Nephron progenitor cell (in vitro differentiated cells): ENCODE results near the gene RARRES2.
A peak's percentile ranks its signal among the peaks of the same experiment; 100 is the strongest.

Experiments used
- DNase-seq: peaks from one replicate; pipeline ENCODE4 v3.0.0; 2021
- H3K27ac Mint-ChIP-seq: 2 replicates; pipeline ENCODE4 v1.8.0; 2021; ENCODE audit warnings: mild to moderate bottlenecking, moderate library complexity, mixed read lengths
- H3K27me3 Mint-ChIP-seq: 2 replicates; pipeline ENCODE4 v1.8.0; 2021; ENCODE audit warnings: mild to moderate bottlenecking, low read depth, mixed read lengths; ENCODE audit not compliant: poor library complexity
- H3K36me3 Mint-ChIP-seq: 2 replicates; pipeline ENCODE4 v1.8.0; 2021; ENCODE audit warnings: low read depth, mixed read lengths
- H3K4me1 Mint-ChIP-seq: 2 replicates; pipeline ENCODE4 v1.8.0; 2021; ENCODE audit warnings: mixed read lengths
- H3K4me3 Mint-ChIP-seq: 2 replicates; pipeline ENCODE4 v1.8.0; 2021; ENCODE audit warnings: mild to moderate bottlenecking, moderate library complexity, mixed read lengths
- H3K9me3 Mint-ChIP-seq: 2 replicates; pipeline ENCODE4 v1.8.0; 2021; ENCODE audit warnings: mild to moderate bottlenecking, moderate library complexity, mixed read lengths
- CTCF ChIP-seq: fragments of 200-600 bp; sonication (generic); IDR thresholded peaks from 2 replicates; pipeline ENCODE4 v1.5.0; 2021; ENCODE audit warnings: antibody characterized with exemption

RARRES2 gene

GRCh38 chr7:150325901-150326300 lies 15.5 kb downstream of the RARRES2 start:
- TF ChIP-seq CTCF, result no peak
- Mint-ChIP-seq H3K36me3 (no peaks in the 10 kb centered on the region), H3K27me3 (peaks cover 22% of the 10 kb centered on the region), H3K9me3 (no peaks in the 10 kb centered on the region), H3K27ac (no peak overlapping the region), H3K4me1 (peaks cover 25% of the 10 kb centered on the region), H3K4me3 (no peak overlapping the region)
- DNase-seq, result no peak

GRCh38 chr7:150325110-150325611 lies 16.3 kb downstream of the RARRES2 start:
- Mint-ChIP-seq H3K4me3 (no peak overlapping the region), H3K27me3 (peaks cover 23% of the 10 kb centered on the region), H3K27ac (no peak overlapping the region), H3K4me1 (peaks cover 25% of the 10 kb centered on the region), H3K36me3 (no peaks in the 10 kb centered on the region), H3K9me3 (no peaks in the 10 kb centered on the region)
- no peak for TF ChIP-seq CTCF
- DNase-seq, result no peak

- no peaks in the 10 kb centered on the region for H3K36me3 Mint-ChIP-seq
- H3K27me3 Mint-ChIP-seq, result peaks cover 23% of the 10 kb centered on the region
- peak overlapping the region; percentile 97 for H3K27ac Mint-ChIP-seq
- H3K9me3 Mint-ChIP-seq, result no peaks in the 10 kb centered on the region
- TF ChIP-seq CTCF, result no peak
- H3K4me1 Mint-ChIP-seq, result peaks cover 25% of the 10 kb centered on the region
- DNase-seq, result no peak
- no peak overlapping the region for H3K4me3 Mint-ChIP-seq
Observed at GRCh38 chr7:150324373-150324961, 17.0 kb downstream of the RARRES2 start.

GRCh38 chr7:150323682-150324372 lies 17.6 kb downstream of the RARRES2 start:
- Mint-ChIP-seq H3K27me3 (peaks cover 23% of the 10 kb centered on the region), H3K4me3 (peak overlapping the region; percentile 63), H3K36me3 (no peaks in the 10 kb centered on the region), H3K27ac (peak overlapping the region; percentile 97), H3K9me3 (no peaks in the 10 kb centered on the region), H3K4me1 (peaks cover 20% of the 10 kb centered on the region)
- TF ChIP-seq CTCF, result no peak
- DNase-seq, result no peak

GRCh38 chr7:150322833-150323681 lies 18.4 kb downstream of the RARRES2 start, which contains the start of the genes ACTR3C and LRRC61:
Gene ACTR3C, minus strand, starts transcription at chr7:150323545. Its CDS starts 28,249 bp downstream, at chr7:150295296.
Gene LRRC61, plus strand, starts transcription at chr7:150323355. Its CDS starts 13,507 bp downstream, at chr7:150336862.
- H3K27ac Mint-ChIP-seq, result peak within 1 kb of the TSS; percentile 97
- no peak for TF ChIP-seq CTCF
- H3K9me3 Mint-ChIP-seq, result no peaks in the 10 kb centered on the region
- peaks cover 19% of the 10 kb centered on the region for H3K27me3 Mint-ChIP-seq
- peaks cover 19% of the 10 kb centered on the region for H3K4me1 Mint-ChIP-seq
- no peak for DNase-seq
- no peaks in the 10 kb centered on the region for H3K36me3 Mint-ChIP-seq
- H3K4me3 Mint-ChIP-seq, result peak within 1 kb of the TSS; percentile 63
